Activated T-helper 2 cell treated with anti-CD3 and anti-CD28 coated beads, Interferon-gamma antibody, Interleukin-2, Interleukin-4, amounts not matched to agents 10 μg/mL and 5 μg/mL and 100 μg/mL, durations not matched to agents 14 hours and 24 hours and 36 hours (primary cell): Measurements from ENCODE around the gene MEST. TPM values are rescaled to one million over a fixed set of nuclear protein-coding genes. Genes with fewer than 3 reads are reported as not detected.

Experiments
- DNase-seq: peaks from one replicate; pipeline ENCODE4 v3.0.0; 2021; ENCODE audit warnings: low spot score
- H3K27ac Mint-ChIP-seq: one replicate; pipeline ENCODE4 v1.8.0; 2021; ENCODE audit warnings: mixed read lengths
- H3K27me3 Mint-ChIP-seq: one replicate; pipeline ENCODE4 v1.8.0; 2021; ENCODE audit warnings: low read depth, mixed read lengths
- H3K36me3 Mint-ChIP-seq: one replicate; pipeline ENCODE4 v1.8.0; 2021; ENCODE audit warnings: low read depth, mixed read lengths
- H3K4me1 Mint-ChIP-seq: one replicate; pipeline ENCODE4 v1.8.0; 2021; ENCODE audit warnings: low read depth, mixed read lengths
- H3K4me3 Mint-ChIP-seq: one replicate; pipeline ENCODE4 v1.8.0; 2021; ENCODE audit warnings: low read depth, mild to moderate bottlenecking, moderate library complexity, mixed read lengths
- H3K9me3 Mint-ChIP-seq: one replicate; pipeline ENCODE4 v1.8.0; 2021; ENCODE audit warnings: mixed read lengths
- intact Hi-C: fragments of 100-400 bp; cut with micrococcal nuclease; formaldehyde crosslinking; loops from one replicate; pipeline ENCODE4 v1.15.1; 2023
- total RNA-seq: library from RNA; stranded (reverse); gene quantifications from 2 replicates; pipeline ENCODE4 v1.2.3, GENCODE V29; 2022

Gene MEST
- total RNA-seq, 1 donor from 2014 or later = 3.1 TPM

DNA sequence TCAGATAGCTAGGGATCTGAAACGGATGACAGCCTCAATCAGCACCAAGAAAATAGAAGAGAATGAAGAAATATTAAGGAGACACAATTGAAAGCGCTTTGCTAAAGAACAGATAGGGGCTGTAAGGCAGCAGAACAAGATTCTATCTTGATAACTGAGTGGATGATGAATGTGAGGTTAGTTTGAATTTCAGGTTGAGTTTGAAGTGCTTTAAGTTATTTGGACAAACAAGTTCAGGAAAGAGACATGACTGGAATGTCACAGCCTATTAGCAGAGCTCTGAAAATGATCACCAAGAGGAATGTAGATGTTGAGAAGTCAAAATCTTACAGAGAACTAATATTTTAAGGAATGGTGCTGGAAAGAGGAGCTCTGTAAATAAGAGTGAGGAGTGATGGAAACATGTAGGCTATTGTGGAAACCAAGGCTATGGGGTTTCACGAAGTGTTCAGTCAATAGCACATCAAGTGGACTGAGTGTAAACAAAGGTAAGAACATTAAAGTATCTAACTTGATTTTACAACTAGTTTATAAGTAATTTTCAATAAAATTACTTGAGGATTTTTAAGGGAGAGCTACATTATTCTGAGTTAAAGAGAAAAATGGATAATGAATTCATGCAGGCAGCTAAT lies 61.6 kb downstream of the MEST start:
- Mint-ChIP-seq H3K9me3 (no peaks in the 10 kb centered on the region), H3K4me1 (no peaks in the 10 kb centered on the region), H3K4me3 (no peak overlapping the region), H3K27me3 (no peaks in the 10 kb centered on the region), H3K36me3 (peaks cover 4% of the 10 kb centered on the region), H3K27ac (no peak overlapping the region)
- no peak for DNase-seq
- intact Hi-C loops = no loop called here

- no peaks in the 10 kb centered on the region for H3K36me3 Mint-ChIP-seq
- H3K27me3 Mint-ChIP-seq = no peaks in the 10 kb centered on the region
- no peaks in the 10 kb centered on the region for H3K9me3 Mint-ChIP-seq
- DNase-seq = no peak
- H3K27ac Mint-ChIP-seq = no peak overlapping the region
- intact Hi-C loops = no loop called here
- H3K4me3 Mint-ChIP-seq = no peak overlapping the region
- no peaks in the 10 kb centered on the region for H3K4me1 Mint-ChIP-seq
Observed at GRCh38 chr7:130554481-130554880, 62.6 kb downstream of the MEST start.

Other genes starting within 250 kb of the MEST start
- gene CPA2, start 225.2 kb upstream of the MEST start, total RNA-seq = 0.14 TPM in 1 of 2 replicates, not detected in the other
- not detected in 2 replicates for gene CPA4, start 198.9 kb upstream of the MEST start, total RNA-seq
- 0.66 and 2.2 TPM in 2 replicates for gene CPA5, start 147.3 kb upstream of the MEST start, total RNA-seq
- gene CPA1, start 111.6 kb upstream of the MEST start, total RNA-seq = not detected in 2 replicates
- gene CEP41, start 51.1 kb upstream of the MEST start, total RNA-seq = 15.9 and 21.2 TPM in 2 replicates
- gene COPG2, start 176.7 kb downstream of the MEST start, total RNA-seq = 26.7 and 27.4 TPM in 2 replicates
- not detected in 2 replicates for gene TSGA13, start 194.5 kb downstream of the MEST start, total RNA-seq
- gene KLF14, start 242.1 kb downstream of the MEST start, total RNA-seq = not detected in 2 replicates